HCT116 (cell line): ENCODE measurements around the gene ESYT1. TPM values are rescaled to one million over a fixed set of nuclear protein-coding genes. Genes with fewer than 3 reads are reported as not detected.

Source experiments
- ATAC-seq: fragments of 200-7000 bp; cut with Tn5 transposase; 2 replicates; pipeline ENCODE4 v1.9.1; 2020; ENCODE audit warnings: mild to moderate bottlenecking, moderate library complexity
- BruUV-seq: library from RNA; stranded (reverse); fragments of 400-500 nt; replicated peaks from 2 replicates; lab custom pipeline; 2021; lab: Mats Ljungman, UMichigan
- CTCF ChIA-PET: fragments of 300-600 bp; sonication (Branson Sonifier 250); formaldehyde crosslinking; loops from one replicate; lab custom pipeline; 2021; ENCODE audit warnings: antibody characterized with exemption; lab: Charles Lee
- POLR2A ChIA-PET: fragments of 300-600, 350-600 bp; sonication (Branson Sonifier 250); formaldehyde crosslinking; loops from one replicate; lab custom pipeline; 2021; ENCODE audit warnings: antibody characterized with exemption; lab: Charles Lee
- RAD21 ChIA-PET, 2 experiments: fragments of 300-600 bp; sonication (Branson Sonifier 250); formaldehyde crosslinking; loops; one replicate each; lab custom pipeline; 2023; ENCODE audit warnings: low total read pairs in 2 of 2; ENCODE audit not compliant: uncharacterized antibody in 2 of 2, unreplicated experiment in 2 of 2, low non-redundant PET in 1 of 2; lab: Charles Lee
- DNase-seq: peaks from one replicate; pipeline ENCODE4 v3.0.0-alpha.2; 2010; ENCODE audit warnings: low read depth, low spot score
- H2AFZ ChIP-seq: fragments of 200-600 bp; shearing (Covaris generic), sonication (generic); 2 replicates; pipeline ENCODE4 v1.6.1; 2017; ENCODE audit warnings: low read depth, mixed run types, mixed read lengths, antibody characterized with exemption, low read length; ENCODE audit not compliant: poor library complexity, severe bottlenecking
- H3K27ac ChIP-seq: 2 replicates; pipeline ENCODE4 v1.5.1; 2012; ENCODE audit warnings: low read depth, low read length
- H3K27me3 ChIP-seq: fragments of 200-600 bp; sonication (generic); 2 replicates; pipeline ENCODE4 v1.6.1; 2016; ENCODE audit warnings: mixed run types, low read length, mixed read lengths; ENCODE audit not compliant: insufficient read depth
- H3K36me3 ChIP-seq, 2 experiments: fragments of 200-500 bp in 1 of 2; fragments of 200-600 bp in 1 of 2; sonication (Bioruptor generic) in 1 of 2; sonication (generic) in 1 of 2; 2 replicates each; pipeline versions ENCODE4 v1.5.1 to v1.6.1; 2014 to 2016; ENCODE audit warnings: low read length in 2 of 2, inconsistent platforms in 1 of 2, mixed read lengths in 1 of 2, mixed run types in 1 of 2; ENCODE audit not compliant: insufficient read depth in 2 of 2, control insufficient read depth in 1 of 2
- H3K4me1 ChIP-seq, 2 experiments: fragments of 200-600 bp in 1 of 2; sonication (generic) in 1 of 2; 2 replicates each; pipeline versions ENCODE4 v1.5.1 to v1.6.1; 2012 to 2017; ENCODE audit warnings: low read length in 2 of 2, inconsistent platforms in 1 of 2, mild to moderate bottlenecking in 1 of 2, mixed read lengths in 1 of 2, mixed run types in 1 of 2, moderate library complexity in 1 of 2; ENCODE audit not compliant: insufficient read depth in 2 of 2, control insufficient read depth in 1 of 2
- H3K4me2 ChIP-seq: fragments of 200-600 bp; sonication (generic); 2 replicates; pipeline ENCODE4 v1.6.1; 2017; ENCODE audit warnings: mixed run types, low read length, mixed read lengths
- H3K4me3 ChIP-seq, 2 experiments: fragments of 200-600 bp in 1 of 2; sonication (generic) in 1 of 2; replicated peaks in 1 of 2; 2 replicates each; pipeline ENCODE4 v1.5.1; 2011 to 2016; ENCODE audit warnings: low read length in 2 of 2, control low read depth in 1 of 2, low read depth in 1 of 2, mild to moderate bottlenecking in 1 of 2, mixed read lengths in 1 of 2, mixed run types in 1 of 2
- H3K79me2 ChIP-seq: fragments of 200-600 bp; sonication (generic); 2 replicates; pipeline ENCODE4 v1.6.1; 2017; ENCODE audit warnings: mild to moderate bottlenecking, mixed run types, low read length, moderate library complexity, mixed read lengths; ENCODE audit not compliant: insufficient read depth
- H3K9ac ChIP-seq: fragments of 200-600 bp; sonication (generic); 2 replicates; pipeline ENCODE4 v1.6.1; 2016; ENCODE audit warnings: low read length, mixed read lengths
- H3K9me2 ChIP-seq: fragments of 200-600 bp; sonication (generic), shearing (Covaris generic); 2 replicates; pipeline ENCODE4 v1.6.1; 2017; ENCODE audit warnings: mixed run types, mild to moderate bottlenecking, moderate library complexity; ENCODE audit not compliant: insufficient read depth
- H3K9me3 ChIP-seq, 2 experiments: fragments of 200-500 bp in 1 of 2; fragments of 200-600 bp in 1 of 2; sonication (Bioruptor generic) in 1 of 2; sonication (generic) in 1 of 2; 2 replicates each; pipeline ENCODE4 v1.6.1; 2014 to 2017; ENCODE audit warnings: low read length in 2 of 2, mixed read lengths in 2 of 2, inconsistent platforms in 1 of 2, low read depth in 1 of 2, mild to moderate bottlenecking in 1 of 2, mixed run types in 1 of 2, moderate library complexity in 1 of 2; ENCODE audit not compliant: control insufficient read depth in 1 of 2, insufficient read depth in 1 of 2
- H4K20me1 ChIP-seq: fragments of 200-600 bp; sonication (generic), shearing (Covaris generic); 2 replicates; pipeline ENCODE4 v1.6.1; 2017; ENCODE audit warnings: mixed run types, mild to moderate bottlenecking, moderate library complexity; ENCODE audit not compliant: insufficient read depth
- CEBPB ChIP-seq: IDR thresholded peaks from 2 replicates; pipeline ENCODE4 v1.6.1; 2012; ENCODE audit warnings: low read depth
- ELF1 ChIP-seq: IDR thresholded peaks from 2 replicates; pipeline ENCODE4 v1.6.1; 2012; ENCODE audit warnings: low read depth, borderline replicate concordance
- EZH2 ChIP-seq: fragments of 200-600 bp; sonication (generic); IDR thresholded peaks from 2 replicates; pipeline ENCODE4 v1.6.1; 2017; ENCODE audit warnings: antibody characterized with exemption, mixed run types
- FOSL1 ChIP-seq: IDR thresholded peaks from 2 replicates; pipeline ENCODE4 v1.6.1; 2012; ENCODE audit warnings: low read depth
- POLR2AphosphoS5 ChIP-seq: IDR thresholded peaks from 2 replicates; pipeline ENCODE4 v1.6.1; 2011; ENCODE audit warnings: mild to moderate bottlenecking, low read depth, low read length, moderate library complexity
- TCF7L2 ChIP-seq: IDR thresholded peaks from 2 replicates; pipeline ENCODE4 v1.7.0; 2011; ENCODE audit warnings: borderline replicate concordance, inconsistent platforms; ENCODE audit not compliant: insufficient read depth, insufficient read length; ENCODE audit errors: extremely low read depth
- ZFX ChIP-seq: fragments of 450-650 bp; IDR thresholded peaks from 2 replicates; pipeline ENCODE4 v1.6.1; 2017
- intact Hi-C: fragments of 100-400 bp; cut with micrococcal nuclease; formaldehyde crosslinking; loops from 2 replicates; pipeline ENCODE4 v1.10.0; 2022
- total RNA-seq: library from RNA; stranded (reverse); gene quantifications from one replicate; pipeline ENCODE4 v1.2.1, GENCODE V29; 2021; ENCODE audit not compliant: unreplicated experiment

Gene ESYT1
- total RNA-seq, 1 experiment from 2014 or later, result 80.9 TPM

DNA sequence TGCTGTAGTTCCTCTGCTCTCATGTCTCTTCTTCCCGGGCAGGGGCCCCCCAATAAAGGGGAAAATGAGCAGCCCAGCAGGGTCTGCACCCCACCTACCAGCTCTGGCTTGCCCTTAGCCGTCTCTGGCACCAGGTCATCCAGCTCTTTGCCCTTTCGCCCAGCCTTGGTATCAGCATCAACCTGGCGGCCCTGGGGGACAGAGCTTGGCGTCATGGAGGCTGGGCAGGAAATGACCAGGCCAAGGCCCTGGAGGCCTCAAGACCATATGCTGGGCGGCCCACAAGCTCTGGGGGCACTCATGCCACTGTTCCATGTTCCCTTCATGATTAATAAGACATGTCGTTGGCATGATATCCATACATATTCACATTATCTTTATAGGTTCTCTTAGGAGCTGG, 44.8 kb downstream of the ESYT1 start:
- Histone ChIP-seq H3K27me3 (no peaks in the 10 kb centered on the region), H3K9ac (no peak overlapping the region), H3K27ac (no peak overlapping the region), H3K4me1 (no peaks in the 10 kb centered on the region), H4K20me1 (no peaks in the 10 kb centered on the region), H3K36me3 (peaks cover 42 to 48% of the 10 kb centered on the region in 2 experiments), H3K79me2 (no peaks in the 10 kb centered on the region), H3K9me2 (no peaks in the 10 kb centered on the region), H2AFZ (no peak overlapping the region), H3K4me2 (no peak overlapping the region), H3K4me3 (no peak overlapping the region), H3K9me3 (no peaks in the 10 kb centered on the region)
- intact Hi-C loops, result no loop called here
- TF ChIP-seq FOSL1 (no peak), TCF7L2 (no peak), ZFX (no peak), ELF1 (no peak), CEBPB (no peak), EZH2 (no peak)
- POLR2A ChIA-PET, result no interaction called here
- CTCF ChIA-PET, result no interaction called here
- ATAC-seq (no peak), DNase-seq (no peak)
- no TSS peak for BruUV-seq
- RAD21 ChIA-PET, result no interaction called here

DNA sequence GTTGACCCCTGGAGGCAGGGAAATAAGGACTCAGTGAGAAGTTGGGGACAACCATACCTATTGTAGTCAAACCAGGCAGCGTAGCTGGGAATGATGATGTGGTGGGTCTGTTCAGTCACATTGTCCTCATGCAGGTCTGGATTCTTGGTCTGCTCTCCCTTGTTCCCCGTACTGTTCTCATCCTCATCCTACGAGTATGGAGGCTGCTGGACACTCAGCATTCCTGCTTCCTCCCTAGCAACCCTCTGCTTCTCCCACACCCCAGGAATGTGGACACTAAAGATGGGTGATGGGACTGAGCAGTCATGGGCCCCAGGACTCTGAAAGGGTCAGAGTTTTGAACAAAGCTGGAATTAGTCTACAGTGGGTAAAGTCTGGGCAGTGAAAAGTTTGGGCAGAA, 50.3 kb downstream of the ESYT1 start:
- no peaks in the 10 kb centered on the region for H3K27me3 ChIP-seq
- H3K4me2 ChIP-seq, result no peak overlapping the region
- no peaks in the 10 kb centered on the region for H3K79me2 ChIP-seq
- ChIA-PET RAD21 (no interaction called here), POLR2A (no interaction called here), CTCF (interaction anchor here (0.8 kb wide), 1 partner anchor 10 kb away, joined by 3 read pairs; the partner anchor contains the start of gene SMARCC2)
- intact Hi-C loops, result no loop called here
- H3K9me2 ChIP-seq, result no peaks in the 10 kb centered on the region
- no peak overlapping the region for H2AFZ ChIP-seq
- no peaks in the 10 kb centered on the region for H3K4me1 ChIP-seq
- no TSS peak for BruUV-seq
- H4K20me1 ChIP-seq, result no peaks in the 10 kb centered on the region
- ATAC-seq (no peak), DNase-seq (no peak)
- TF ChIP-seq POLR2AphosphoS5 (0 out of 2 replicates have a peak, but pooled peaks have one; percentile 14), ELF1 (no peak)
- H3K27ac ChIP-seq, result no peak overlapping the region
- no peak overlapping the region for H3K9ac ChIP-seq
- H3K36me3 ChIP-seq, result peaks cover 50 to 57% of the 10 kb centered on the region in 2 experiments
- H3K9me3 ChIP-seq, result no peaks in the 10 kb centered on the region
- H3K4me3 ChIP-seq, result no peak overlapping the region
